ENCODE results near the gene SEZ6. TPM values are rescaled to one million over a fixed set of nuclear protein-coding genes. Genes with fewer than 3 reads are reported as not detected.

Gene SEZ6
- total RNA-seq, 1 experiment from 2014 or later, result not detected

- no peak for DNase-seq (ENCODE audit: low spot score)
- in situ Hi-C loops (cut with HindIII; ENCODE audit: low sequenced_read_pairs), result loop anchor here (10.0 kb wide), 1 partner anchor 55 kb away; the partner anchor contains the start of gene PHF12
Observed at GRCh38 chr17:29010129-29010528, 4.3 kb upstream of the SEZ6 start.

DNA sequence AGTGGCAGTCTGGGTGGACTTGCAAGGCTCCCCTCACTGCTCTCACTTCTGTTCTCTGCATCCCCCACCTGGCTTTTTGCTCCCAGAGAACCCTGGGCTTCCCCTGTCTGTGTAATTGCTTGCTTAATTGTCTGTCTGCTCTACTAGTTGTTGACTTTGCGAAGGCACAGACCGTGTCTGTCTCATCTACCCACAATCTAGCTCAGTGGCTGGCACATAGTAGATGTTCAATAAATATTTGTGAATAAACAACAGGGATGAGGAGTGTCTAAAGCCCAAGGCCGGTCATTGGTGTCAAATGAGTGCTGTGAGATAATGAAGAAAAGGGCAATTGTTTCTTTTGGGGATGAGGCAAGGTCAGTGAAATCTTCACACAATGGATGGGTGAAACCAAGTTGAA is 2.8 kb upstream of the SEZ6 start:
- DNase-seq (ENCODE audit: low spot score), result no peak
- in situ Hi-C loops (cut with HindIII; ENCODE audit: low sequenced_read_pairs), result no loop called here

DNA sequence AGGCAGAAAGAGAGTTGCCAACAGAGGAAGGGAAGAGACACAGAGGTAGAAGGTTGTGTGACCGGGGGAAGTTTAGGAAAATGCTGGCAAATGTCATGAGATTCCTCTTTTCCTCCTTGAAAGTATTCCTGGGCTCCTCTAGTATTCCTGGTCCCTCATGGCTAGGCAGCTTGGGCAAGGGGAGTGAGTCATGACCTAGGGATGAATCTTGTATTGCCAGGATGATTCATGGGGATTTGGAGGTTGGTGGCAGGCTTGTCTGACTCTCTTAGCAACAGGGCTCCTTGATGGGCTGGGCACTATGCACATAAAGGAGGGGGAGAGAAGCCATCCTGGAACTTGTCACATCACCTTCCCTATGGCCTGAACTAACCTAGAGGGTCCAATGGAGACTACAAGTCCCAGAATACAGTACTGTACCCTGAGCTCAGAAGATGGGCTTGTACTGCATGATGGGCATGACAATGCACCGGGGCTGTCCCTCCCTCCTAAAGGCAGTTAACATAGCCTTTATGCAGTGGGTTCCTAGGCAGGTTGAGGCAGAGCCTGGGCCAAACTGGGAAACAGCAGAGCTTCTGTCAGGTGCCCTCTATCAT is 2.1 kb upstream of the SEZ6 start:
- in situ Hi-C loops (cut with HindIII; ENCODE audit: low sequenced_read_pairs), result no loop called here
- DNase-seq (ENCODE audit: low spot score), result no peak

GRCh38 chr17:29007456-29007855 is 1.6 kb upstream of the SEZ6 start:
- in situ Hi-C loops (cut with HindIII; ENCODE audit: low sequenced_read_pairs), result no loop called here
- no peak for DNase-seq (ENCODE audit: low spot score)

DNA sequence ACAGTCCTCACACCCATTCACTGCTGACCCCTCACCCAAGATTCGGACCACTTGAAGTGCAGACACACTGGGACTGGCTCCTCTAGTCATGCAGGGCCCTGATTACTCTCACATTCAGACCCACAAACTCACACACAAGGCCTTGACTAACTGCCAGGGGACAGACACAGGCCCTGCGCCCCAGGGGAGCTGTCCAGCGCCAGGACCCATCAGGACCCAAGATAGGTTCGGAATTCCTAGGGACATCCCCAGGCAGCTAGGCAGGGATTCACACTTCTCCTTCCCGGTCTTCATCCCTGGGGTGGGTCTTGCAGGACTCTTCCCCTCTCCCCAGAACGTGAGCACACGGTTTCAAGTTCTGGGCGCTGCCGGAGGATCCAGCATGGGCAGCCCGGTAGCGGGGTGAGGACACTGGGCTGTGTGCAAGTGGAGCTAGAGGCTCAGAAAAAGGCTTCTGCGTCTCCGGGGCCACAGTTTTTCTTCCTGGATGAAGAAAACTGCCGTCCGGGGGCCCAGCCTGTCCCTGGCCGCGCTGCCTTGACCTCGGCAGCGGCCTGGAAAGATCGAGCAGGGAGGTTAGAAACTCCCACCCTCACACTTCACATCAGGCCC is 1.6 kb downstream of the SEZ6 start:
- in situ Hi-C loops (cut with HindIII; ENCODE audit: low sequenced_read_pairs), result no loop called here
- no peak for DNase-seq (ENCODE audit: low spot score)

DNA sequence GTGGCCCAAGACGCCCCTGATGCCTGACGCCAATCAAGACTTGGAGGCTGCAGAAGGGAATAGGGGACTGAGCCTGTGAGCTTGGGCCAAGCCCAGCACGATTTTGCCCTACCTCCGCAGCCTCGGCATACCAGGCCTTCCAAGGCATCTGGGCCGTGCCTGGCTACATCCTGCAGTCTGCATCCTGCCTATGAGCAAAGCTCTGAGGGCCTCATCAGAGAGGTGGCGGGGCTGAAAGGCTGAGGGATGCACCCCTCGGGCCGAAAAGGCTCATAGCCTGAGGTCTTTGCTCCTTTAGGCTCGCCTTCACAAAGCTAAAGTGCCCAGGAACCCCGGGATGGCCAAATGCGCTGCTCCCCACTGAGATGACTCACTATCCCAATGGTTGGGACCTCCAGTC is 2.5 kb downstream of the SEZ6 start:
- in situ Hi-C loops (cut with HindIII; ENCODE audit: low sequenced_read_pairs), result no loop called here
- DNase-seq (ENCODE audit: low spot score), result peak; percentile 48

DNA sequence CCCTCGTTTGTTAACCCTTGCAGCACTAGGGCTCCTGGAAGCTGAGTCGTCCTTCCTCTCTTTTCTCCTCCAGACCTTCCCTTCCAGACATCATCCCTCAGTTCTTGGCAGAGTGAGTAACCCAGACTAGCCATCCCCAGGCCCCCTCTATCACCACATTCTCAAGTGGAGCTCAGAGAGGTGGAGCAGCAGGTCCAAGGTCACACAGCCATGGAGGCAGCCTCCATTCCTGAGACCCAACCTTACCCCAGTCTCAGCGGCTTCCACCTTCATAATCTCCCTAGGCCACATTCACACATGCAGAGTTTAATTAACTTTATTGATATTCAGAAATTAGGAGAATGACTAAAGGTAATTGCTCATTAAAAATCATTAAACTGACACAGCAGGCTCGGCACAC is 3.0 kb downstream of the SEZ6 start:
- no peak for DNase-seq (ENCODE audit: low spot score)
- in situ Hi-C loops (cut with HindIII; ENCODE audit: low sequenced_read_pairs), result no loop called here

GRCh38 chr17:29000973-29001372 is 4.9 kb downstream of the SEZ6 start:
- DNase-seq (ENCODE audit: low spot score), result no peak
- in situ Hi-C loops (cut with HindIII; ENCODE audit: low sequenced_read_pairs), result no loop called here

DNA sequence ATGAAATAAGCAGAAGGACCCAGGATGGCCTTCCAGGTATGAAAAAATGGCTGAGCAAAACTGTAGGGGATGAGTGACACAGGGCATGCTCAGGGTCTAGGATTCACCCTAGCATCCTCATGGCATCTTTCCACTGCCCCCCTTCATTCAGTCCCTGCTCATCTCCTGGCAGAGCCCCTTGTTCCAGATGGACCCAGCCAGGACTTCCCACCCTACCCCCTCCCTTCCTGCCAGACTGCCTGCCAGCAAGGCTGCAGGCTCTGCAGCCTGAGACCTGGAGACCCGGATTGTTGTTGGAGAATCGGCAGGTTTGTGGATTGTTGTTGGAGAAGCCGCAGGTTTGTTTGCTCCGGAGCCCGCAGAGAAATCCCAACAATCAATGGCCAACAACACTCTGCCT is 6.6 kb downstream of the SEZ6 start:
- in situ Hi-C loops (cut with HindIII; ENCODE audit: low sequenced_read_pairs), result no loop called here
- DNase-seq (ENCODE audit: low spot score), result peak; percentile 93

DNA sequence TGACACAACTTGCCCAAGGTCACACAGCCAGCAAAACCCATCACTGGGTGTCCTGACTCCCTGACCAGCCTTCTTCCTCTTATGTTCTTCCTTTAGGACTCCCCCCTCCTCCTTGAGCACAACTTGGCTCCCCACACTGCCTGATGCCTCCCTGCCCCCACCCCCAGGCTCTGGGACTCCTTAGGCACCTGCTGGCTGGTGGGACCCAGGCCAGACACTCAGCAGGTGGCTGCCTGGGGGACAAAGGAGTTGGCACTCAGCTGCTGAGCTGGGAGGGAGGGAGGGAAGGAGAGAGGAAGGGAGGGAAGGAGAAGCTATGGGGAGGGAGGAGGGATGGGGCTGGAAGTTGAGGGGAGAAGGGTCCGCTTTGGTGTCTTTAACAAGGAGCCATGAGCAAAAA is 8.0 kb downstream of the SEZ6 start:
- no peak for DNase-seq (ENCODE audit: low spot score)
- in situ Hi-C loops (cut with HindIII; ENCODE audit: low sequenced_read_pairs), result no loop called here

DNA sequence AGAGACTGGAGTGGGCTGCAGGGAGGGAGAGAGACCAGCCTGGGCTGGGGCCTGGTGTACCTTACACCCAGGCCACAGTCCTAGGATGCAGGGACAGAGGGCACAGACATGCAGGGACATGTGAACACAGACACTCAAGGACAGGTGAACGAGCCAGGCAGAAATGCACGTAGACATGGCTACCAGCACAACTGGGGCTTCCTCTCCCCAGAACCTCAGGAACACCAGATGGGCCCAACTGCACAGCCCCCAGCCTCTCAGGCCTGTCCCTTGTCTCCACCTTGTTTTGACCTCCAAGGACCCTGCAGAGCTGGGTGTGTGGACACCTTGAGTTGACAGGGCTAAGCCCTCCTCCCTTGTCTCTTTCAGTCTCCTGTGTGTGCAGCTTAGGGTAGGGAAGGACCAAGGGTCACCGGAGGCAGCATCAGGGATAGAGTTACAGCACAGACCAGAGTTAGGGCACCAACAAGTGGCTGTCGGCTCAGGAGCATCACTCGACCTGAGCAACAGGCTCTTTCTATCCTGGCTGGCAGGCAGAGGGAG is 9.2 kb downstream of the SEZ6 start:
- DNase-seq (ENCODE audit: low spot score), result no peak
- in situ Hi-C loops (cut with HindIII; ENCODE audit: low sequenced_read_pairs), result no loop called here

- no peak for DNase-seq (ENCODE audit: low spot score)
- in situ Hi-C loops (cut with HindIII; ENCODE audit: low sequenced_read_pairs), result no loop called here
Observed at GRCh38 chr17:28993645-28994426, 12.0 kb downstream of the SEZ6 start.

- DNase-seq (ENCODE audit: low spot score), result no peak
- in situ Hi-C loops (cut with HindIII; ENCODE audit: low sequenced_read_pairs), result no loop called here
Observed at GRCh38 chr17:28992625-28993600, 12.9 kb downstream of the SEZ6 start.

DNA sequence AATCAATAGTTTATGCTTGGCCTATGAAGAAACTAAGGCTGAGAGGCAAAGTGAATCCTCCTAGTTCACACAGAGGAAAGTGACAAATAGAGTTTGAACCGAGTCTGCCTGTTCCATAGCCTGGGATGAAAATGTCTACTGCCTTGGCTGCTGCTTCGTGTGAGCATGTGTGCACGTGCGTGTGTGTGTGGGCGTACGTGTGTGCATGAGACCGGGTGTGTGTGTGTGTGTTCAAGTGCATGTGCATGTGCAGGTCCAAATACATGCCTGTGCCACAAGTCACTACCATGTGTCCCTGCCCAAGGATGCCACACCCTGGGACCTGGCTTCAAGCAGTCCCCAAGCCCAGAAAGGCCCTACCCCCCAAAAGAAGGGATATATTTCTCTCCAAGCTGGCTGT is 13.6 kb downstream of the SEZ6 start:
- no peak for DNase-seq (ENCODE audit: low spot score)
- in situ Hi-C loops (cut with HindIII; ENCODE audit: low sequenced_read_pairs), result no loop called here

- no peak for DNase-seq (ENCODE audit: low spot score)
Observed at GRCh38 chr17:28991779-28992178, 14.1 kb downstream of the SEZ6 start.

GRCh38 chr17:28989028-28989427 is 16.8 kb downstream of the SEZ6 start:
- no peak for DNase-seq (ENCODE audit: low spot score)
- in situ Hi-C loops (cut with HindIII; ENCODE audit: low sequenced_read_pairs), result no loop called here

More at GRCh38 chr17:28991779-28992178, 14.1 kb downstream of the SEZ6 start:
- in situ Hi-C loops (cut with HindIII; ENCODE audit: low sequenced_read_pairs), result no loop called here

DNA sequence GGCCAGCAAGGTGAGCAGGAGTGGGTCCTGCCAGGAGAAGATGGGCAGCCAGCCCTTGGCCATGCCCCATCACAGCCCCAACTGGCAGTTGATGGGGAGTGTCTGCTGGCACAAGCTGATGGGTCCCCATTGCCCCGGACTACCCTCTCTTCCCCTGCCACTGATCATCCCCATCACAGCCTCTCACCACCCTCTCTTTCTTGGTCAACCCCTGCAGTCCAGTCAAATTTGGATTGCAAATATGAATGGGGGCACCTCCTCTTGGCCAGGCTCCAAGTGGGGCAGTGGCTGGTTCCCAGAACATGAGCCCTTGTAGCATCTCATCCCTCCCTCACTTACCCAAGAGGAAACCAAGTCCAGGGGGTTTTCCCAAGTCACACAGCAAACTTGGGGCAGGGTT is 17.4 kb downstream of the SEZ6 start:
- in situ Hi-C loops (cut with HindIII; ENCODE audit: low sequenced_read_pairs), result no loop called here
- DNase-seq (ENCODE audit: low spot score), result no peak

DNA sequence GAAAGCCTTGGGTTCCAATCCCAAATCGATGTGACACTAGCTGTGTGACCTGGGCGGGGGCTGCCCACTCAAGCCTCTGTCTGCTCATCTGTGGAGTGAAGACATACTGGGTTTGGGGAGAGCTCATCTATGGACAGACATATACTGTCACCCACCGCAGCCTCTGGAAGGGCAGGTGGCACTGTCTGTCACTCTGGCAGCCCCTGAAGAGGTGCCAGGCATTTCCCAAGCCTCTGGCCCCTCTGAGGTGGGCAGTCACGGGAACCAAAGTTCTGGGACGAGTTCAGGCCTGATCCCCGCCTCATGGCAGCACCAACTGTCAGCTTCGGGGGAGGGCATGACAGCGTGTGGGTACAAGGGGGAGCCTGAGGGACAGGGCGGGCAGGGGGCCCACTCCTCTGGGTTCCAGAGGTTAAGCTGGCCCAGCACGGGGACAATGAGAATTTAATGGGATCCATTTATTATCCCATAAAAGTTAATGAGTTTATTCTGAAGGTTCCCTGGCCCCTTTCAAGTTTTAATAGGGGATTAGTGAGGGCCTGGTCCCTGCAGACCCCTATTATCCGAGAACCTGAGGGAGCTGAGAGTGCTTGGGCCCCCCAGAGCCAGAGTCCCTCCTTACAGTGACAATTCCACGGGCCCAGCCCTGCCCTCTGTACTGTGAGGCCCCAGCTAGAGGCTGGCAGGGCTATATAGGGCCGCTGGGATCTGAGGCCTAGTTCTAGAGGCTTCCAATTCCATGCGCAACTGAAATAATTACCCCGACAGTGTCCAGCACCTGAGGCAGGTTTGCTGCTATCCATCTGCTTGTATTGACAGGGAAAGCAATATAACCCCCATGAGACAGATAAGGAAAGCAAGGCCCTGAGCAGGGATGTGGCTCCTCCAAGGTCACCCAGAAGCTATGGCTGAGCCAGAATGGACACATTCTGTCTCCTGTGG is 18.8 kb downstream of the SEZ6 start:
- in situ Hi-C loops (cut with HindIII; ENCODE audit: low sequenced_read_pairs), result no loop called here
- DNase-seq (ENCODE audit: low spot score), result no peak

Data from G401 (cell line).